ENCODE data around the gene TYW1. TPM values are rescaled to one million over a fixed set of nuclear protein-coding genes. Genes with fewer than 3 reads are reported as not detected.
"Not testable (repeated sequence)": the region's sequence is repeated elsewhere in the genome, so short reads cannot be mapped to it uniquely, and the experiment has no call there.

The TYW1 gene, protein sequence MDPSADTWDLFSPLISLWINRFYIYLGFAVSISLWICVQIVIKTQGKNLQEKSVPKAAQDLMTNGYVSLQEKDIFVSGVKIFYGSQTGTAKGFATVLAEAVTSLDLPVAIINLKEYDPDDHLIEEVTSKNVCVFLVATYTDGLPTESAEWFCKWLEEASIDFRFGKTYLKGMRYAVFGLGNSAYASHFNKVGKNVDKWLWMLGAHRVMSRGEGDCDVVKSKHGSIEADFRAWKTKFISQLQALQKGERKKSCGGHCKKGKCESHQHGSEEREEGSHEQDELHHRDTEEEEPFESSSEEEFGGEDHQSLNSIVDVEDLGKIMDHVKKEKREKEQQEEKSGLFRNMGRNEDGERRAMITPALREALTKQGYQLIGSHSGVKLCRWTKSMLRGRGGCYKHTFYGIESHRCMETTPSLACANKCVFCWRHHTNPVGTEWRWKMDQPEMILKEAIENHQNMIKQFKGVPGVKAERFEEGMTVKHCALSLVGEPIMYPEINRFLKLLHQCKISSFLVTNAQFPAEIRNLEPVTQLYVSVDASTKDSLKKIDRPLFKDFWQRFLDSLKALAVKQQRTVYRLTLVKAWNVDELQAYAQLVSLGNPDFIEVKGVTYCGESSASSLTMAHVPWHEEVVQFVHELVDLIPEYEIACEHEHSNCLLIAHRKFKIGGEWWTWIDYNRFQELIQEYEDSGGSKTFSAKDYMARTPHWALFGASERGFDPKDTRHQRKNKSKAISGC
- 13.0 and 15.3 TPM in 2 replicates for polyA plus RNA-seq (2011; rRNA removed)
- polyA minus RNA-seq (2011; rRNA and poly(A)+ RNA removed), result 12.9 and 16.7 TPM in 2 replicates

- peak within 1 kb of the TSS; percentile 61 for H3K4me3 ChIP-seq (ENCODE audit: low read depth, low read length)
- H3K27me3 ChIP-seq (ENCODE audit: control insufficient read depth, insufficient read depth, low read length); CTCF ChIA-PET; H3K36me3 ChIP-seq (ENCODE audit: control insufficient read depth, insufficient read depth, low read length); POLR2A ChIA-PET: not testable (repeated sequence)
- DNase-seq (ENCODE audit: low read depth), result peak; percentile 84
Observed at GRCh38 chr7:66996444-66997191, at the start of gene TYW1. Gene TYW1, plus strand, starts transcription at chr7:66996833. Its CDS starts 146 bp downstream, at chr7:66996979.

GRCh38 chr7:66948480-66949109 is 48.0 kb upstream of the TYW1 start:
- ChIA-PET CTCF (no interaction called here), POLR2A (no interaction called here)
- Histone ChIP-seq H3K36me3 (ENCODE audit: control insufficient read depth, insufficient read depth, low read length) (peaks cover 9% of the 10 kb centered on the region), H3K4me3 (ENCODE audit: low read depth, low read length) (no peak overlapping the region), H3K27me3 (ENCODE audit: control insufficient read depth, insufficient read depth, low read length) (no peaks in the 10 kb centered on the region)
- no peak for DNase-seq (ENCODE audit: low read depth)
- no peak for TF ChIP-seq CTCF (IDR thresholded peaks at IDR 0.05; ENCODE audit: insufficient read depth, low read depth, low read length)

- ChIA-PET POLR2A (no interaction called here), CTCF (no interaction called here)
- no peak for TF ChIP-seq CTCF (IDR thresholded peaks at IDR 0.05; ENCODE audit: insufficient read depth, low read depth, low read length)
- Histone ChIP-seq H3K36me3 (ENCODE audit: control insufficient read depth, insufficient read depth, low read length) (peaks cover 12% of the 10 kb centered on the region), H3K27me3 (ENCODE audit: control insufficient read depth, insufficient read depth, low read length) (no peaks in the 10 kb centered on the region), H3K4me3 (ENCODE audit: low read depth, low read length) (no peak overlapping the region)
- DNase-seq (ENCODE audit: low read depth), result no peak
Observed at GRCh38 chr7:66950311-66950710, 46.3 kb upstream of the TYW1 start.

GRCh38 chr7:66950763-66951162 is 45.9 kb upstream of the TYW1 start:
- ChIA-PET POLR2A (no interaction called here), CTCF (no interaction called here)
- no peak for TF ChIP-seq CTCF (IDR thresholded peaks at IDR 0.05; ENCODE audit: insufficient read depth, low read depth, low read length)
- Histone ChIP-seq H3K4me3 (ENCODE audit: low read depth, low read length) (no peak overlapping the region), H3K36me3 (ENCODE audit: control insufficient read depth, insufficient read depth, low read length) (peaks cover 16% of the 10 kb centered on the region), H3K27me3 (ENCODE audit: control insufficient read depth, insufficient read depth, low read length) (no peaks in the 10 kb centered on the region)
- DNase-seq (ENCODE audit: low read depth), result no peak

DNA sequence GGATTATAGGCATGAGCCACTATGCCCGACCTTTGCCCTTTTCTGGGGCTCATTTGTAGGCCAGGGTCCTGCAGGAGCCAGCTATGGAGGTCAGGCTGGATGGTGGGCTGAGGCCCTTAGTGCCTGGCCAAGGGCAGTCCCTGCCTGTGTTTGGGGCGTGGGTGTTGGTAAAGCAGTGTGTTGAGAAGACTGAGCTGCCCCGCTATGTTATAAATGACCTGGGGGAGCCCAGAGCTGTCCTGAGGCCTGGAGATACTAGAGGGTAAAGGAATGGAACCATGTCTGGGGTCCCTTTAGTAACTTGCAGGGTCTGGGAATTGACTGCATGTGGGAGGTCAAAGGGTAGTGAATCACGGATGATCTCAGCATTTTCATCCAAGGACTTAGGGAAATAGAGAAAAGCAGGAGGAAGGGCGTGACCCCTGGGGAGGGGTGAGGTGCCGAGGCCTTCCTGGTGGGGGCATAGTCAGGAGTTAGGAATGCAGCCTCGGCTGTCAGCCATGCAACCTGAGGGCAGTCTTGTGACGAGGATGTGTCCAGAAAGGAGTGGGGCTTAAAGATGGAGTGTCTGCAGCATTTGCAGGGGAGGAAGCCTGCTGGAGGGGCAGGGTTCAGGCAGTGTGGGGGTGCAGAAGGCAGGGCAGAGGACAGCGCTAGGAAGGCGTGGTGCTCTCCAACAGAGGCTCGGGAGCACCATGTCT is 44.1 kb upstream of the TYW1 start:
- DNase-seq (ENCODE audit: low read depth), result no peak

More for the DNA sequence above, 44.1 kb upstream of the TYW1 start:
- Histone ChIP-seq H3K36me3 (ENCODE audit: control insufficient read depth, insufficient read depth, low read length) (peaks cover 14% of the 10 kb centered on the region), H3K27me3 (ENCODE audit: control insufficient read depth, insufficient read depth, low read length) (no peaks in the 10 kb centered on the region), H3K4me3 (ENCODE audit: low read depth, low read length) (no peak overlapping the region)
- no peak for TF ChIP-seq CTCF (IDR thresholded peaks at IDR 0.05; ENCODE audit: insufficient read depth, low read depth, low read length)
- ChIA-PET CTCF (interaction anchor here (0.7 kb wide), 1 partner anchor 9 kb away, joined by 3 read pairs; no protein-coding TSS in a partner anchor), POLR2A (no interaction called here)
